ES-I3 (cell line): ENCODE results near the gene EDC4.
"Not testable (repeated sequence)": the region's sequence is repeated elsewhere in the genome, so short reads cannot be mapped to it uniquely, and the experiment has no call there.

ENCODE experiments used
- H3K36me3 ChIP-seq: 2 replicates; pipeline ENCODE4 v1.6.1; 2013; ENCODE audit warnings: mild to moderate bottlenecking, low read length, control low read depth, moderate library complexity; ENCODE audit not compliant: insufficient read depth
- H3K4me1 ChIP-seq: 2 replicates; pipeline ENCODE4 v1.6.1; 2013; ENCODE audit warnings: mild to moderate bottlenecking, control low read depth, low read length; ENCODE audit not compliant: insufficient read depth
- H3K9ac ChIP-seq: 2 replicates; pipeline ENCODE4 v1.6.1; 2013; ENCODE audit warnings: low read depth, mild to moderate bottlenecking, low read length, moderate library complexity
- H3K9me3 ChIP-seq: 2 replicates; pipeline ENCODE4 v1.6.1; 2013; ENCODE audit warnings: mild to moderate bottlenecking, low read length, moderate library complexity; ENCODE audit not compliant: control insufficient read depth, insufficient read depth

EDC4 gene

GRCh38 chr16:67892899-67893742 lies 20.3 kb downstream of the EDC4 start, which contains the start of gene PSKH1:
PSKH1 (plus strand) TSS chr16:67893254; CDS start chr16:67908750, 15,496 bp downstream.
- no peaks in the 10 kb centered on the region; the same call in 1 of the 2 replicates for H3K4me1 ChIP-seq
- peak within 1 kb of the TSS; percentile 97 for H3K9ac ChIP-seq
- no peaks in the 10 kb centered on the region for H3K9me3 ChIP-seq
- no peaks in the 10 kb centered on the region for H3K36me3 ChIP-seq

GRCh38 chr16:67893743-67894399 lies 21.0 kb downstream of the EDC4 start:
- Histone ChIP-seq H3K36me3 (no peaks in the 10 kb centered on the region), H3K9me3 (no peaks in the 10 kb centered on the region), H3K4me1 (no peaks in the 10 kb centered on the region; the same call in 1 of the 2 replicates), H3K9ac (peak overlapping the region; percentile 97)

GRCh38 chr16:67897231-67897630 lies 24.4 kb downstream of the EDC4 start:
- Histone ChIP-seq H3K9ac (no peak overlapping the region), H3K4me1 (no peaks in the 10 kb centered on the region; the same call in 1 of the 2 replicates), H3K9me3 (no peaks in the 10 kb centered on the region)

GRCh38 chr16:67901734-67902133 lies 28.9 kb downstream of the EDC4 start:
- H3K36me3 ChIP-seq: no peaks in the 10 kb centered on the region
- H3K9me3 ChIP-seq: no peaks in the 10 kb centered on the region
- no peak overlapping the region for H3K9ac ChIP-seq
- H3K4me1 ChIP-seq: no peaks in the 10 kb centered on the region

More at GRCh38 chr16:67897231-67897630, 24.4 kb downstream of the EDC4 start:
- no peaks in the 10 kb centered on the region for H3K36me3 ChIP-seq

- Histone ChIP-seq H3K4me1 (no peaks in the 10 kb centered on the region), H3K9ac (no peak overlapping the region), H3K9me3 (no peaks in the 10 kb centered on the region), H3K36me3 (no peaks in the 10 kb centered on the region)
Observed at GRCh38 chr16:67902831-67903230, 30.0 kb downstream of the EDC4 start.

GRCh38 chr16:67907397-67908180 lies 34.7 kb downstream of the EDC4 start:
- Histone ChIP-seq H3K9ac (no peak overlapping the region), H3K9me3 (no peaks in the 10 kb centered on the region), H3K4me1 (no peaks in the 10 kb centered on the region), H3K36me3 (peaks cover 9% of the 10 kb centered on the region; the same call in 1 of the 2 replicates)

- Histone ChIP-seq H3K9me3 (no peaks in the 10 kb centered on the region), H3K36me3 (peaks cover 9% of the 10 kb centered on the region; the same call in 1 of the 2 replicates), H3K4me1 (no peaks in the 10 kb centered on the region), H3K9ac (no peak overlapping the region)
Observed at GRCh38 chr16:67909056-67909742, 36.3 kb downstream of the EDC4 start.

GRCh38 chr16:67910158-67910557 lies 37.3 kb downstream of the EDC4 start:
- Histone ChIP-seq H3K36me3 (peaks cover 9% of the 10 kb centered on the region; the same call in 1 of the 2 replicates), H3K9ac (no peak overlapping the region), H3K4me1 (peaks cover 6% of the 10 kb centered on the region), H3K9me3 (no peaks in the 10 kb centered on the region)

GRCh38 chr16:67914758-67915495 lies 42.1 kb downstream of the EDC4 start:
- Histone ChIP-seq H3K4me1 (peaks cover 17% of the 10 kb centered on the region), H3K36me3 (peaks cover under 1% of the 10 kb centered on the region; the same call in 1 of the 2 replicates), H3K9ac (no peak overlapping the region), H3K9me3 (no peaks in the 10 kb centered on the region)

- H3K9ac ChIP-seq, H3K36me3 ChIP-seq, H3K9me3 ChIP-seq: not testable (repeated sequence)
- H3K4me1 ChIP-seq: peaks cover 17% of the 10 kb centered on the region
Observed at GRCh38 chr16:67915496-67915769, 42.6 kb downstream of the EDC4 start.

GRCh38 chr16:67915831-67916723 lies 43.2 kb downstream of the EDC4 start:
- no peaks in the 10 kb centered on the region; the same call in 1 of the 2 replicates for H3K36me3 ChIP-seq
- peaks cover 17% of the 10 kb centered on the region for H3K4me1 ChIP-seq
- no peak overlapping the region for H3K9ac ChIP-seq
- no peaks in the 10 kb centered on the region for H3K9me3 ChIP-seq

GRCh38 chr16:67917140-67917851 lies 44.4 kb downstream of the EDC4 start:
- Histone ChIP-seq H3K9ac (no peak overlapping the region), H3K9me3 (no peaks in the 10 kb centered on the region), H3K4me1 (peaks cover 17% of the 10 kb centered on the region), H3K36me3 (peaks cover 5% of the 10 kb centered on the region)
